Testis (tissue), 3 donors: Measurements from ENCODE around the gene CACTIN. TPM values are rescaled to one million over a fixed set of nuclear protein-coding genes. Genes with fewer than 3 reads are reported as not detected.
A peak's percentile ranks its signal among the peaks of the same experiment; 100 is the strongest.

Source experiments
- DNase-seq: peaks from one replicate; pipeline ENCODE4 v3.0.0-alpha.2; 2019
- H3K27ac ChIP-seq, 2 donors: fragments of 200-600 bp; sonication (generic); one replicate each; pipeline ENCODE4 v1.5.1; 2019
- H3K27me3 ChIP-seq: fragments of 200-600 bp; sonication (generic); one replicate; pipeline ENCODE4 v1.5.1; 2019
- H3K36me3 ChIP-seq: fragments of 200-600 bp; sonication (generic); one replicate; pipeline ENCODE4 v1.5.1; 2017; ENCODE audit warnings: low read depth; ENCODE audit errors: missing control alignments
- H3K4me1 ChIP-seq: fragments of 200-600 bp; sonication (generic); one replicate; pipeline ENCODE4 v1.5.1; 2019
- H3K4me3 ChIP-seq, 2 donors: fragments of 200-600 bp; sonication (generic); one replicate each; pipeline ENCODE4 v1.5.1; 2017 to 2019
- H3K9me3 ChIP-seq: fragments of 200-600 bp; sonication (generic); one replicate; pipeline ENCODE4 v1.5.1; 2017
- CTCF ChIP-seq, 3 experiments: fragments of 450-650 bp in 2 of 3; fragments of 200-600 bp in 1 of 3; sonication (generic) in 1 of 3; IDR thresholded peaks; one replicate each; pipeline ENCODE4 v1.5.1; 2016 to 2019; ENCODE audit warnings: antibody characterized with exemption in 3 of 3, mild to moderate bottlenecking in 2 of 3, moderate library complexity in 1 of 3
- POLR2A ChIP-seq: fragments of 450-650 bp; IDR thresholded peaks from one replicate; pipeline ENCODE4 v1.6.1; 2017; ENCODE audit warnings: antibody characterized with exemption, mild to moderate bottlenecking, moderate library complexity
- WGBS, 2 donors: methylation state at CpG; one replicate each; pipeline ENCODE4 v1.1.5; 2018; 5-methylcytosine and 5-hydroxymethylcytosine counted together
- intact Hi-C: fragments of 100-400 bp; cut with DNase I; formaldehyde crosslinking; loops from one replicate; pipeline ENCODE4 v1.15.1; 2023; ENCODE audit warnings: low total_unique reads
- polyA plus RNA-seq: library from polyadenylated mRNA; stranded (reverse); fragments of 350-450 nt; fragmentation: Illumina TruSeq; extraction: RNeasy Lipid Tissue Mini Kit (QIAGEN cat#74804); gene quantifications from one replicate; pipeline ENCODE4 v1.2.3, GENCODE V29; 2014; ENCODE audit warnings: low read depth, low replicate concordance; ENCODE audit not compliant: insufficient read depth
- total RNA-seq, 2 donors: library from RNA; depleted of rRNA; stranded (reverse); fragments of >200 nt; gene quantifications; one replicate each; pipeline ENCODE4 v1.2.3, GENCODE V29; 2016

Gene CACTIN
- total and polyA plus RNA-seq, 3 donors from 2014 or later = 26.9 to 57.5 (median 52.8) TPM

- peaks cover 10% of the 10 kb centered on the region for H3K4me1 ChIP-seq
- H3K4me3 ChIP-seq = no peak overlapping the region
- DNase-seq = no peak
- TF ChIP-seq POLR2A (no peak), CTCF (IDR thresholded peaks at IDR 0.05) (no peak)
- whole genome bisulfite sequencing, 2 donors = 78 to 80% methylated on average over 4 to 19 of the region's 19 CpGs
- H3K27ac ChIP-seq = no peak overlapping the region
- intact Hi-C loops = no loop called here
- H3K9me3 ChIP-seq = no peaks in the 10 kb centered on the region
- no peaks in the 10 kb centered on the region for H3K27me3 ChIP-seq
- no peaks in the 10 kb centered on the region for H3K36me3 ChIP-seq
These were observed 6.3 kb downstream of the CACTIN start for GRCh38 chr19:3620145-3620816.

- 88 to 92% methylated on average over 16 of the region's 17 CpGs for WGBS, 2 donors
- H3K4me3 ChIP-seq = no peak overlapping the region
- H3K27ac ChIP-seq = no peak overlapping the region
- no peaks in the 10 kb centered on the region for H3K36me3 ChIP-seq
- H3K27me3 ChIP-seq = no peaks in the 10 kb centered on the region
- DNase-seq = no peak
- TF ChIP-seq POLR2A = no peak
- no peak for TF ChIP-seq CTCF (IDR thresholded peaks at IDR 0.05)
- H3K4me1 ChIP-seq = peaks cover 4% of the 10 kb centered on the region
- intact Hi-C loops = loop anchor here (10.0 kb wide), 1 partner anchor 65 kb away; the partner anchor contains the start of gene MFSD12
- H3K9me3 ChIP-seq = no peaks in the 10 kb centered on the region
These were observed 7.0 kb downstream of the CACTIN start for GRCh38 chr19:3619631-3620012.

GRCh38 chr19:3618811-3619630 lies 7.6 kb downstream of the CACTIN start:
- H3K4me1 ChIP-seq = no peaks in the 10 kb centered on the region
- no peak overlapping the region for H3K27ac ChIP-seq
- H3K36me3 ChIP-seq = no peaks in the 10 kb centered on the region
- TF ChIP-seq CTCF (IDR thresholded peaks at IDR 0.05) (peak in 1 of 3 experiments; percentile 1), POLR2A (no peak)
- intact Hi-C loops = loop anchor here (10.0 kb wide), 1 partner anchor 64 kb away; the partner anchor contains the start of gene MFSD12
- no peaks in the 10 kb centered on the region for H3K27me3 ChIP-seq
- no peak for DNase-seq
- no peak overlapping the region for H3K4me3 ChIP-seq
- WGBS, 2 donors = 89 to 95% methylated on average over 12 to 31 of the region's 31 CpGs
- no peaks in the 10 kb centered on the region for H3K9me3 ChIP-seq

GRCh38 chr19:3618144-3618810 lies 8.3 kb downstream of the CACTIN start:
- intact Hi-C loops = loop anchor here (10.0 kb wide), 1 partner anchor 63 kb away; the partner anchor contains the start of gene MFSD12
- H3K27me3 ChIP-seq = no peaks in the 10 kb centered on the region
- WGBS, 2 donors = 52 to 70% methylated on average over 11 to 27 of the region's 31 CpGs
- H3K9me3 ChIP-seq = no peaks in the 10 kb centered on the region
- H3K36me3 ChIP-seq = no peaks in the 10 kb centered on the region
- TF ChIP-seq POLR2A (no peak), CTCF (IDR thresholded peaks at IDR 0.05) (peak; percentile 86 to 92 (median 89))
- H3K27ac ChIP-seq = no peak overlapping the region
- DNase-seq = peak; percentile 66
- H3K4me3 ChIP-seq = no peak overlapping the region
- no peaks in the 10 kb centered on the region for H3K4me1 ChIP-seq
